ENCODE data around the gene ALPI.

DNA sequence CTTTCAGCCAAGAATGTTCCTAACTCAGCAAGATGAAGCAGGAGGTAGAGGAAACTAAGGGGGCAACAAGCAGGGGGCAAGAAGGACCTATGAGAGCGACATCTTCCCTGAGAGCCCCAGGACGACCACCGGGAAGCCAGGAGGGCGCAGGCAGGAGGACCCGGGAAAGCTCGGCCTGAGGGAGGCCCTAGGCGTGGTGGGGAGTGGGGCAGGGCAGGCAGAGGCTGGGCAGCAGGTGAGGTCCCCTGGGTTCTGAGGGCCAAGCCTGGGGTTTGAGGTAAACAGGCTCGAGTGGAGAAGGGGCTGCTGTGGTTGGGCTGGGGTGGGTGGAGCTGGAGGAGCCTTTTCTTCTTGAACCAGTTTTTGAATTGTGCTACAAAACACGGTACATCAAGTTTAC, 1.3 kb upstream of the ALPI start:
- TF ChIP-seq POLR2A (IDR thresholded peaks at IDR 0.05; ENCODE audit: low read depth, low read length): no peak
- TF ChIP-seq POLR2AphosphoS5 (IDR thresholded peaks at IDR 0.05; ENCODE audit: low read depth, low read length): no peak
- no peak for TF ChIP-seq TAF1 (IDR thresholded peaks at IDR 0.05; ENCODE audit: borderline replicate concordance, low read depth, low read length)
